GM12878 (cell line): ENCODE results near the gene PRELID2. TPM values are rescaled to one million over a fixed set of nuclear protein-coding genes. Genes with fewer than 3 reads are reported as not detected.

Experiments used
- ATAC-seq: fragments of 200-7000 bp; cut with Tn5 transposase; 3 replicates; pipeline ENCODE4 v1.9.1; 2020; ENCODE audit warnings: mild to moderate bottlenecking, moderate library complexity
- BruUV-seq: library from RNA; stranded (reverse); fragments of 400-500 nt; replicated peaks from 2 replicates; lab custom pipeline; 2021; lab: Mats Ljungman, UMichigan
- CTCF ChIA-PET: fragments of 300-600 bp; sonication (Branson Sonifier 250); formaldehyde crosslinking; extraction: SDS; loops from one replicate; lab custom pipeline; 2021; ENCODE audit warnings: inconsistent platforms; lab: Yijun Ruan, JAX
- POLR2A ChIA-PET: fragments of 350-600 bp; formaldehyde crosslinking; extraction: SDS; loops from one replicate; lab custom pipeline; 2021; ENCODE audit warnings: inconsistent platforms; lab: Charles Lee
- RAD21 ChIA-PET: fragments of 300-600 bp; sonication (Branson Sonifier 250); formaldehyde crosslinking; loops from one replicate; lab custom pipeline; 2023; ENCODE audit warnings: antibody characterized with exemption; ENCODE audit not compliant: unreplicated experiment; lab: Charles Lee
- SMC1A ChIA-PET: fragments of 300-600 bp; sonication (Branson Sonifier 250); formaldehyde crosslinking; loops from one replicate; lab custom pipeline; 2023; ENCODE audit not compliant: unreplicated experiment, uncharacterized antibody; lab: Charles Lee
- DNase-seq: peaks from one replicate; pipeline ENCODE4 v3.0.0-alpha.2; 2011; ENCODE audit warnings: low read depth, low spot score
- FAIRE-seq: peaks from 3 replicates; lab custom pipeline; 2011; peaks lifted over from hg19 to GRCh38; lab: Jason Lieb, UNC
- H2AFZ ChIP-seq: 2 replicates; pipeline ENCODE4 v1.6.0; 2011; ENCODE audit warnings: low read depth, low read length, control low read depth; ENCODE audit not compliant: control insufficient read depth
- H3K27ac ChIP-seq: 2 replicates; pipeline ENCODE4 v1.5.1; 2011; ENCODE audit warnings: control low read depth; ENCODE audit not compliant: control insufficient read depth, insufficient read depth
- H3K27me3 ChIP-seq, 2 experiments: replicated peaks in 1 of 2; 2 replicates each; pipeline versions ENCODE4 v1.6.0 to v1.6.1; 2011; ENCODE audit warnings: low read length in 1 of 2; ENCODE audit not compliant: control insufficient read depth in 2 of 2, insufficient read depth in 2 of 2
- H3K36me3 ChIP-seq, 2 experiments: 2 replicates each; pipeline ENCODE4 v1.5.1; 2011; ENCODE audit warnings: low read length in 1 of 2; ENCODE audit not compliant: control insufficient read depth in 2 of 2, insufficient read depth in 2 of 2
- H3K4me1 ChIP-seq: 2 replicates; pipeline ENCODE4 v1.6.1; 2011; ENCODE audit warnings: mild to moderate bottlenecking, low read length, moderate library complexity, mixed read lengths; ENCODE audit not compliant: control insufficient read depth, insufficient read depth
- H3K4me2 ChIP-seq: 2 replicates; pipeline ENCODE4 v1.6.0; 2011; ENCODE audit warnings: control low read depth; ENCODE audit not compliant: control insufficient read depth, insufficient read depth
- H3K4me3 ChIP-seq: fragments of 200-600 bp; sonication (generic); 2 replicates; pipeline ENCODE4 v1.5.1; 2016
- H3K79me2 ChIP-seq: 2 replicates; pipeline ENCODE4 v1.6.0; 2011; ENCODE audit warnings: low read length; ENCODE audit not compliant: control insufficient read depth, insufficient read depth
- H3K9ac ChIP-seq: 2 replicates; pipeline ENCODE4 v1.8.0; 2011; ENCODE audit warnings: low read length, control low read depth, mixed read lengths; ENCODE audit not compliant: control insufficient read depth, insufficient read depth
- H3K9me3 ChIP-seq: replicated peaks from 3 replicates; pipeline ENCODE4 v1.5.1; 2011; ENCODE audit warnings: mild to moderate bottlenecking, low read length; ENCODE audit not compliant: control insufficient read depth, insufficient read depth
- H4K20me1 ChIP-seq: 2 replicates; pipeline ENCODE4 v1.6.0; 2011; ENCODE audit not compliant: control insufficient read depth, insufficient read depth
- CUX1 ChIP-seq: IDR thresholded peaks from 2 replicates; pipeline ENCODE4 v1.6.1; 2012; ENCODE audit warnings: improper control_type of control experiment, low read depth, low read length; ENCODE audit not compliant: insufficient replicate concordance
- E2F4 ChIP-seq: IDR thresholded peaks from 2 replicates; pipeline ENCODE4 v1.6.1; 2012; ENCODE audit warnings: low read depth, low read length, improper control_type of control experiment
- HSF1 ChIP-seq: fragments of 150-350 bp; IDR thresholded peaks from 2 replicates; pipeline ENCODE4 v1.6.1; 2014; ENCODE audit warnings: mild to moderate bottlenecking, low read depth, low read length
- KLF5 ChIP-seq: fragments of 450-650 bp; IDR thresholded peaks from 2 replicates; pipeline ENCODE4 v1.6.1; 2014; ENCODE audit warnings: mild to moderate bottlenecking; ENCODE audit not compliant: partially characterized antibody
- NFYA ChIP-seq: IDR thresholded peaks from 2 replicates; pipeline ENCODE4 v1.6.1; 2011; ENCODE audit warnings: low read depth, mild to moderate bottlenecking, low read length, improper control_type of control experiment, borderline replicate concordance
- PAX8 ChIP-seq: fragments of 450-650 bp; IDR thresholded peaks from 2 replicates; pipeline ENCODE4 v1.6.1; 2017; ENCODE audit warnings: mild to moderate bottlenecking, moderate library complexity
- PML ChIP-seq: IDR thresholded peaks from 2 replicates; pipeline ENCODE4 v1.6.1; 2012; ENCODE audit warnings: low read length, inconsistent platforms
- POLR2AphosphoS2 ChIP-seq: IDR thresholded peaks from 2 replicates; pipeline ENCODE4 v1.6.1; 2011; ENCODE audit warnings: low read depth, mild to moderate bottlenecking, low read length, improper control_type of control experiment, moderate library complexity
- POLR2AphosphoS5 ChIP-seq: IDR thresholded peaks from 2 replicates; pipeline ENCODE4 v1.6.1; 2011; ENCODE audit warnings: mild to moderate bottlenecking, low read length, inconsistent platforms
- RELB ChIP-seq: fragments of 450-650 bp; IDR thresholded peaks from 2 replicates; pipeline ENCODE4 v1.6.1; 2017; ENCODE audit warnings: low read depth, mild to moderate bottlenecking, moderate library complexity
- SMARCA5 ChIP-seq: fragments of 450-650 bp; IDR thresholded peaks from 2 replicates; pipeline ENCODE4 v1.6.1; 2017; ENCODE audit warnings: mild to moderate bottlenecking
- TCF7 ChIP-seq: IDR thresholded peaks from 2 replicates; pipeline ENCODE4 v1.6.1; 2014; ENCODE audit warnings: antibody characterized with exemption, borderline replicate concordance
- WGBS: methylation state at CpG from one replicate; pipeline ENCODE4 v1.1.6; 2016; ENCODE audit warnings: low lambda C conversion rate; ENCODE audit not compliant: insufficient replicate concordance, insufficient coverage; ENCODE audit errors: missing lambda C conversion rate; 5-methylcytosine and 5-hydroxymethylcytosine counted together
- in situ Hi-C: fragments of 300-500 bp; cut with MboI; formaldehyde crosslinking; loops from 9 replicates; pipeline ENCODE4 v1.14.3; 2018; ENCODE audit warnings: mixed read lengths
- intact Hi-C: fragments of 100-400 bp; cut with micrococcal nuclease; formaldehyde crosslinking; loops from one replicate; pipeline ENCODE4 v1.14.2; 2022; ENCODE audit not compliant: unreplicated experiment
- polyA plus RNA-seq, 11 experiments: library from polyadenylated mRNA; depleted of rRNA in 4 of 11; unstranded in 6 of 11; stranded (reverse) in 5 of 11; fragments of >200 nt; fragmentation: Nextera tagmentation in 4 of 11; fragmentation: Illumina TruSeq in 1 of 11; extraction: Ambion mirVana in 4 of 11; extraction: Trizol in 1 of 11; gene quantifications; 1 replicate in 1 of 11; 2 replicates in 10 of 11; pipeline versions ENCODE4 v1.2.1 to v1.2.3, GENCODE V29; 2011 to 2016; ENCODE audit warnings: inconsistent platforms in 2 of 11, missing spikeins in 2 of 11, low read depth in 1 of 11
- total RNA-seq, 4 experiments: library from RNA; depleted of rRNA in 3 of 4; stranded (reverse); fragments of >200 nt in 3 of 4; fragmentation: Illumina TruSeq in 1 of 4; extraction: Trizol in 1 of 4; gene quantifications; 2 replicates each; pipeline versions ENCODE4 v1.2.1 to v1.2.3, GENCODE V29; 2013 to 2021

Gene PRELID2
- total and polyA plus RNA-seq, 10 of the 15 experiments (the other 5 are each of a cell fraction or from before 2014, with no cell fraction given), result 0.07 to 0.31 (median 0.13) TPM; not detected in 5

GRCh38 chr5:145805819-145806218, 29.3 kb downstream of the PRELID2 start:
- H3K27me3 ChIP-seq, result no peaks in the 10 kb centered on the region
- BruUV-seq, result no TSS peak
- ChIA-PET SMC1A (interaction anchor here (0.7 kb wide), 1 partner anchor 31 kb away, joined by 3 read pairs; no protein-coding TSS in a partner anchor), POLR2A (no interaction called here)
- intact Hi-C loops, result no loop called here
- ATAC-seq (no peak), DNase-seq (no peak)
- H2AFZ ChIP-seq, result no peak overlapping the region
- no peak for TF ChIP-seq POLR2AphosphoS2
- no peak for TF ChIP-seq RELB
- no peak for TF ChIP-seq PAX8
- TF ChIP-seq NFYA, result no peak
- TF ChIP-seq PML, result no peak
- TF ChIP-seq SMARCA5, result no peak
- no peak for TF ChIP-seq E2F4
- TF ChIP-seq TCF7, result no peak
- no peak for TF ChIP-seq KLF5
- no peak for TF ChIP-seq HSF1
- no peak for TF ChIP-seq POLR2AphosphoS5
- no peak for TF ChIP-seq CUX1
- TF ChIP-seq, all 136 proteins: peak for 0
- Histone ChIP-seq H3K9me3 (no peaks in the 10 kb centered on the region), H4K20me1 (no peaks in the 10 kb centered on the region), H3K4me2 (no peak overlapping the region), H3K27ac (no peak overlapping the region), H3K4me1 (no peaks in the 10 kb centered on the region), H3K36me3 (no peaks in the 10 kb centered on the region), H3K9ac (no peak overlapping the region), H3K79me2 (no peaks in the 10 kb centered on the region), H3K4me3 (no peak overlapping the region)
- ChIA-PET CTCF (interaction anchor here (1.1 kb wide), 1 partner anchor 14 kb away, joined by 3 read pairs; no protein-coding TSS in a partner anchor), RAD21 (no interaction called here)
- no peak for FAIRE-seq
- in situ Hi-C loops, result no loop called here
- WGBS, result 31% methylated on average over 4 of the region's 4 CpGs
